ENCODE measurements around the gene STRADA. TPM values are rescaled to one million over a fixed set of nuclear protein-coding genes. Genes with fewer than 3 reads are reported as not detected.
A peak's percentile ranks its signal among the peaks of the same experiment; 100 is the strongest.

The STRADA gene
- total and polyA plus RNA-seq, 10 of the 15 experiments (the other 5 are each of a cell fraction or from before 2014, with no cell fraction given): 13.3 to 54.1 (median 44.0) TPM

DNA sequence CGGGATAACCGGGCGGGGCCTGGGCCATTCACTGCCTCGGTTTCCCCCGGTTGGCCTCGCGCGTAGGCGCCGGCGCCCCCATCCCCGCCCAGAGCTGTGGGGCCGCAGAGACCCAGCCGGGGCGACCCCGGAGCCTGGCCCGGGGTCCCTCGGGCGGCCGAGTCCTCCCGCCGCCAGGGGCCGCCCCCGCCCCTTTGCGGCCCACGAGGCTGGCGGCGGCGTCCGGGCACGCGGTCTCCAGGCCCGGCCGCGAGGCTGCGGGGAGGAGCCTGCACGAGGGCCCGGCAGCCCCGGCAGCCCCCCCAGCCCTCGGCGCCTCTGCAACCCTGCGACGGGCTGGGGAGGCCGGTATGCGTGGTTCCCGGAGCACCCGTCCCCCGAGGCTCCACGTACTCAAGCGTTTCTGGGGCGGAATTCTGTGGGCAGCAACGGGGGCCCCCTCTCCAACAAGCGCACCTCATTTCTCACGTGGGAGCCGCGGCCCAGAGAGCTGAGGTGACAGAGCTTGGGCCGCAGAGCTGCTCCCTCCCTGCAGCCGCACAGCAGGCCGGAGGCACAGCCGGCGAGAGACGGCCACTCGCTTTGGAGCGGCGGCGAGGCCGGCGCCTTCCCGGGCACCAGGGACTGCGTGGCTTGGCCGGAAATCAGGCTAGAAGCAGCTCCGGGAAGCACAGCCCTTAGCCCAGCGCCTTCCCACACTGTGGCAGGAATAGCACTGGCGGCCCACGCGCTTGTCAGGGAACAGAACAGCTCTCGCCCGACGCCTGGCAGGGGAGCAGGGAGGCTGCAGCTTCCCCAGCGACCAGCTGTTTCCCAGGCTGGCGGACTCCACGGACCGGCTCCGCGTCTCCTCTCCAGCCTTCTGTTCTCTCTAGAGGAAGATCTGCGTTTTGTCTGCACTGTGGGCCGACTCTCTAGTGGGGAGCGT, 40.8 kb downstream of the STRADA start (continued):
- TF ChIP-seq ZNF207 (IDR thresholded peaks at IDR 0.05; ENCODE audit: borderline replicate concordance): no peak
- TF ChIP-seq, protein P1, sequence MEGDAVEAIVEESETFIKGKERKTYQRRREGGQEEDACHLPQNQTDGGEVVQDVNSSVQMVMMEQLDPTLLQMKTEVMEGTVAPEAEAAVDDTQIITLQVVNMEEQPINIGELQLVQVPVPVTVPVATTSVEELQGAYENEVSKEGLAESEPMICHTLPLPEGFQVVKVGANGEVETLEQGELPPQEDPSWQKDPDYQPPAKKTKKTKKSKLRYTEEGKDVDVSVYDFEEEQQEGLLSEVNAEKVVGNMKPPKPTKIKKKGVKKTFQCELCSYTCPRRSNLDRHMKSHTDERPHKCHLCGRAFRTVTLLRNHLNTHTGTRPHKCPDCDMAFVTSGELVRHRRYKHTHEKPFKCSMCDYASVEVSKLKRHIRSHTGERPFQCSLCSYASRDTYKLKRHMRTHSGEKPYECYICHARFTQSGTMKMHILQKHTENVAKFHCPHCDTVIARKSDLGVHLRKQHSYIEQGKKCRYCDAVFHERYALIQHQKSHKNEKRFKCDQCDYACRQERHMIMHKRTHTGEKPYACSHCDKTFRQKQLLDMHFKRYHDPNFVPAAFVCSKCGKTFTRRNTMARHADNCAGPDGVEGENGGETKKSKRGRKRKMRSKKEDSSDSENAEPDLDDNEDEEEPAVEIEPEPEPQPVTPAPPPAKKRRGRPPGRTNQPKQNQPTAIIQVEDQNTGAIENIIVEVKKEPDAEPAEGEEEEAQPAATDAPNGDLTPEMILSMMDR (IDR thresholded peaks at IDR 0.05 in 2 of 3, conservative IDR thresholded peaks at IDR 0.05 in 1 of 3; ENCODE audit: control insufficient read depth in 2 of 3, extremely low read depth in 1 of 3, insufficient read depth in 1 of 3, low read depth in 3 of 3, low read length in 3 of 3): peak in 1 of 3 experiments; percentile 36; a peak in 1 of 6 replicates
- TF ChIP-seq TBL1XR1 (IDR thresholded peaks at IDR 0.05; ENCODE audit: low read depth, low read length): no peak
- TF ChIP-seq, protein P2, sequence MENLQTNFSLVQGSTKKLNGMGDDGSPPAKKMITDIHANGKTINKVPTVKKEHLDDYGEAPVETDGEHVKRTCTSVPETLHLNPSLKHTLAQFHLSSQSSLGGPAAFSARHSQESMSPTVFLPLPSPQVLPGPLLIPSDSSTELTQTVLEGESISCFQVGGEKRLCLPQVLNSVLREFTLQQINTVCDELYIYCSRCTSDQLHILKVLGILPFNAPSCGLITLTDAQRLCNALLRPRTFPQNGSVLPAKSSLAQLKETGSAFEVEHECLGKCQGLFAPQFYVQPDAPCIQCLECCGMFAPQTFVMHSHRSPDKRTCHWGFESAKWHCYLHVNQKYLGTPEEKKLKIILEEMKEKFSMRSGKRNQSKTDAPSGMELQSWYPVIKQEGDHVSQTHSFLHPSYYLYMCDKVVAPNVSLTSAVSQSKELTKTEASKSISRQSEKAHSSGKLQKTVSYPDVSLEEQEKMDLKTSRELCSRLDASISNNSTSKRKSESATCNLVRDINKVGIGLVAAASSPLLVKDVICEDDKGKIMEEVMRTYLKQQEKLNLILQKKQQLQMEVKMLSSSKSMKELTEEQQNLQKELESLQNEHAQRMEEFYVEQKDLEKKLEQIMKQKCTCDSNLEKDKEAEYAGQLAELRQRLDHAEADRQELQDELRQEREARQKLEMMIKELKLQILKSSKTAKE (IDR thresholded peaks at IDR 0.05; ENCODE audit: low read depth, poor library complexity, severe bottlenecking): no peak
- no peak for TF ChIP-seq SMAD1 (IDR thresholded peaks at IDR 0.05; ENCODE audit: low read depth, partially characterized antibody)
- no peak for TF ChIP-seq ETV6 (conservative IDR thresholded peaks at IDR 0.05 in 1 of 2, IDR thresholded peaks at IDR 0.05 in 1 of 2; ENCODE audit: borderline replicate concordance in 1 of 2, low read depth in 1 of 2)
- no peak for TF ChIP-seq CBX5 (IDR thresholded peaks at IDR 0.05; ENCODE audit: low read depth)
- peak in 1 of 2 experiments; percentile 61; a peak in 1 of 3 replicates for TF ChIP-seq EGR1 (IDR thresholded peaks at IDR 0.05; ENCODE audit: borderline replicate concordance in 1 of 2, low read depth in 2 of 2, low read length in 2 of 2)
- no peak for TF ChIP-seq CHD4 (IDR thresholded peaks at IDR 0.05)
- no peak for TF ChIP-seq NFXL1 (IDR thresholded peaks at IDR 0.05; ENCODE audit: borderline replicate concordance)
- TF ChIP-seq TCF3 (IDR thresholded peaks at IDR 0.05; ENCODE audit: borderline replicate concordance, insufficient read depth, low read depth, low read length): no peak
- TF ChIP-seq, protein P3, sequence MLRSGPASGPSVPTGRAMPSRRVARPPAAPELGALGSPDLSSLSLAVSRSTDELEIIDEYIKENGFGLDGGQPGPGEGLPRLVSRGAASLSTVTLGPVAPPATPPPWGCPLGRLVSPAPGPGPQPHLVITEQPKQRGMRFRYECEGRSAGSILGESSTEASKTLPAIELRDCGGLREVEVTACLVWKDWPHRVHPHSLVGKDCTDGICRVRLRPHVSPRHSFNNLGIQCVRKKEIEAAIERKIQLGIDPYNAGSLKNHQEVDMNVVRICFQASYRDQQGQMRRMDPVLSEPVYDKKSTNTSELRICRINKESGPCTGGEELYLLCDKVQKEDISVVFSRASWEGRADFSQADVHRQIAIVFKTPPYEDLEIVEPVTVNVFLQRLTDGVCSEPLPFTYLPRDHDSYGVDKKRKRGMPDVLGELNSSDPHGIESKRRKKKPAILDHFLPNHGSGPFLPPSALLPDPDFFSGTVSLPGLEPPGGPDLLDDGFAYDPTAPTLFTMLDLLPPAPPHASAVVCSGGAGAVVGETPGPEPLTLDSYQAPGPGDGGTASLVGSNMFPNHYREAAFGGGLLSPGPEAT (IDR thresholded peaks at IDR 0.05; ENCODE audit: low read depth): no peak
- TF ChIP-seq ZNF24 (IDR thresholded peaks at IDR 0.05): no peak
- no peak for TF ChIP-seq SPI1 (IDR thresholded peaks at IDR 0.05; ENCODE audit: borderline replicate concordance, insufficient read depth, low read depth, low read length)
- no peak for TF ChIP-seq TAF1 (IDR thresholded peaks at IDR 0.05; ENCODE audit: borderline replicate concordance, low read depth, low read length)
- TF ChIP-seq, protein P4, sequence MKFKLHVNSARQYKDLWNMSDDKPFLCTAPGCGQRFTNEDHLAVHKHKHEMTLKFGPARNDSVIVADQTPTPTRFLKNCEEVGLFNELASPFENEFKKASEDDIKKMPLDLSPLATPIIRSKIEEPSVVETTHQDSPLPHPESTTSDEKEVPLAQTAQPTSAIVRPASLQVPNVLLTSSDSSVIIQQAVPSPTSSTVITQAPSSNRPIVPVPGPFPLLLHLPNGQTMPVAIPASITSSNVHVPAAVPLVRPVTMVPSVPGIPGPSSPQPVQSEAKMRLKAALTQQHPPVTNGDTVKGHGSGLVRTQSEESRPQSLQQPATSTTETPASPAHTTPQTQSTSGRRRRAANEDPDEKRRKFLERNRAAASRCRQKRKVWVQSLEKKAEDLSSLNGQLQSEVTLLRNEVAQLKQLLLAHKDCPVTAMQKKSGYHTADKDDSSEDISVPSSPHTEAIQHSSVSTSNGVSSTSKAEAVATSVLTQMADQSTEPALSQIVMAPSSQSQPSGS (IDR thresholded peaks at IDR 0.05; ENCODE audit: low read length): no peak
- no peak for TF ChIP-seq ESRRA (IDR thresholded peaks at IDR 0.05; ENCODE audit: low read length)
- no peak for TF ChIP-seq JUND (IDR thresholded peaks at IDR 0.05; ENCODE audit: low read depth, low read length)
